Measurements from ENCODE around the gene EFHC2. TPM values are rescaled to one million over a fixed set of nuclear protein-coding genes. Genes with fewer than 3 reads are reported as not detected.

EFHC2 gene
- total and polyA plus RNA-seq, 2 donors (not counting 1 experiment from before 2014, with no cell fraction given): 1.1 to 2.6 TPM

DNA sequence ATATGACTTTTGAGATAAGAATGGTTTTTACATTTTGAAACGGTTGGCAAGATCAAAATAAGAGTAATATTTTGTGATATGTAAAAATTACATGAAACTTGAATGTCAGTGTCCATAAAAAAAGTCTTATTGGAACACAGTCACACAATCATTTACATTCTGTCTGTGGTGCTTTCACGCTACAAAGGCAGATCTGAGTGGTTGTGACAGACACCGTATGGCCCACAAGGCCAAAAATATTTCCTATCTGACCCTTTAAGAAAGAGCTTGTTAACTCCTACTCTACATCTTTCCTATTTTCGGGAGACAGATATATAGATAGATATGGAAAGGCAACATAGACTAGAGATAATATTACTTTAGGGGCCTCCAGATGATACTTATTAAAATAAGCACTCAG, 101.9 kb downstream of the EFHC2 start:
- Histone ChIP-seq H3K4me1 (ENCODE audit: control insufficient read depth, extremely low read depth, insufficient read depth, low read length) (no peaks in the 10 kb centered on the region), H3K4me2 (ENCODE audit: extremely low read depth, insufficient read depth, low read length) (no peak overlapping the region), H3K27me3 (ENCODE audit: control insufficient read depth, insufficient read depth, low read length) (no peaks in the 10 kb centered on the region), H4K20me1 (ENCODE audit: control insufficient read depth, extremely low read depth, insufficient read depth, low read length) (no peaks in the 10 kb centered on the region), H2AFZ (ENCODE audit: low read length) (no peak overlapping the region), H3K79me2 (ENCODE audit: control insufficient read depth, insufficient read depth, low read length) (no peaks in the 10 kb centered on the region), H3K36me3 (ENCODE audit: control insufficient read depth, insufficient read depth, low read length) (no peaks in the 10 kb centered on the region), H3K9ac (ENCODE audit: insufficient read depth, low read length) (no peak overlapping the region), H3K27ac (ENCODE audit: insufficient read depth, low read length) (no peak overlapping the region), H3K4me3 (replicated peaks in 1 of 4; ENCODE audit: control extremely low read depth in 1 of 4, insufficient read depth in 1 of 4, low read depth in 3 of 4, low read length in 4 of 4) (no peak overlapping the region), H3K9me3 (ENCODE audit: control insufficient read depth, insufficient read depth, low read depth, low read length) (no peaks in the 10 kb centered on the region)
- no peak for DNase-seq (ENCODE audit: low read depth in 2 of 2)
- no peak for TF ChIP-seq CTCF (conservative IDR thresholded peaks at IDR 0.05 in 1 of 2, IDR thresholded peaks at IDR 0.05 in 1 of 2; ENCODE audit: low read depth in 1 of 2, low read length in 2 of 2)
- TF ChIP-seq EZH2 (IDR thresholded peaks at IDR 0.05; ENCODE audit: low read length, missing control alignments): no peak

DNA sequence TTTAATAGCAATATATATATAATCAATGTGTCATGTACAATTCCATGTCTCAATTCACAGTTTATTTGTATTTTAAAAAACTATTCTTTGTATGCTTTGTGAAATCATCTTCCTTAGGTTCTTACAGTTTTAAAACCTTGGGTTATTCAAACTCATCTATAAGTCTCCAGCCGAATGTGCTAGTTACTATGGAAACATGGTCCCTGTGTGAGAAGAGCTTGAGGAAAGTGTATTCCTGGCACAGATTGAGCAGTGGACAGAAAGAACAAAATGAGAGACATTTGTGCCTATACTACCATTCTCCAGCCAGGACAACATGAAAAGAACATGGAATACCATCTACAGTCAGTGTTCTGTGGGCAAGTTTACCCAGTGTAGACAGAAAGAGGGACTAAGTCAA, 103.4 kb downstream of the EFHC2 start:
- TF ChIP-seq CTCF (conservative IDR thresholded peaks at IDR 0.05 in 1 of 2, IDR thresholded peaks at IDR 0.05 in 1 of 2; ENCODE audit: low read depth in 1 of 2, low read length in 2 of 2): no peak
- Histone ChIP-seq H3K27ac (ENCODE audit: insufficient read depth, low read length) (no peak overlapping the region), H3K9ac (ENCODE audit: insufficient read depth, low read length) (no peak overlapping the region), H3K4me1 (ENCODE audit: control insufficient read depth, extremely low read depth, insufficient read depth, low read length) (no peaks in the 10 kb centered on the region), H3K9me3 (ENCODE audit: control insufficient read depth, insufficient read depth, low read depth, low read length) (no peaks in the 10 kb centered on the region), H2AFZ (ENCODE audit: low read length) (no peak overlapping the region), H3K79me2 (ENCODE audit: control insufficient read depth, insufficient read depth, low read length) (no peaks in the 10 kb centered on the region), H3K4me3 (replicated peaks in 1 of 4; ENCODE audit: control extremely low read depth in 1 of 4, insufficient read depth in 1 of 4, low read depth in 3 of 4, low read length in 4 of 4) (no peak overlapping the region), H3K27me3 (ENCODE audit: control insufficient read depth, insufficient read depth, low read length) (no peaks in the 10 kb centered on the region), H4K20me1 (ENCODE audit: control insufficient read depth, extremely low read depth, insufficient read depth, low read length) (no peaks in the 10 kb centered on the region), H3K4me2 (ENCODE audit: extremely low read depth, insufficient read depth, low read length) (no peak overlapping the region), H3K36me3 (ENCODE audit: control insufficient read depth, insufficient read depth, low read length) (no peaks in the 10 kb centered on the region)
- no peak for DNase-seq (ENCODE audit: low read depth in 2 of 2)

DNA sequence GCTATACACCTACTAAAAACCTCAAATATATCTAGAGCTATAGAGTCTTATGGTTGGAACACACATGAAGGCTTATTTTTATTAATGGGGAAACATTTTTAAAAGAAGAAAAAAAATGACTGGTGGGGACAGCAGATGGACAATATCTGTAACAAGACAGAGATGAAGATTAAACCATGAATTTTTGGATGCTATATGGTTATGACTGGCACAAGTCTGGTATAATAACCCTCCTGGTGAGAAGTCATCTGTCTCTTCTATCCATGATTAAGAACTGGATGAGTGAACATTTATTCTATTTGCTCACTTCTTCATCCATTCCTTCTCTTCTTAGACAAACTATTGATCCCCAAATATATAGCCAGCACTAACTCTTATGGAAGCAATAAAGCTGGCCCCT, 104.4 kb downstream of the EFHC2 start:
- no peak overlapping the region for H2AFZ ChIP-seq (ENCODE audit: low read length)
- no peak overlapping the region for H3K9ac ChIP-seq (ENCODE audit: insufficient read depth, low read length)
- H3K27ac ChIP-seq (ENCODE audit: insufficient read depth, low read length): no peak overlapping the region
- H3K4me2 ChIP-seq (ENCODE audit: extremely low read depth, insufficient read depth, low read length): no peak overlapping the region
- no peak overlapping the region for H3K4me3 ChIP-seq (replicated peaks in 1 of 4; ENCODE audit: control extremely low read depth in 1 of 4, insufficient read depth in 1 of 4, low read depth in 3 of 4, low read length in 4 of 4)
- DNase-seq (ENCODE audit: low read depth in 2 of 2): no peak
- no peaks in the 10 kb centered on the region for H4K20me1 ChIP-seq (ENCODE audit: control insufficient read depth, extremely low read depth, insufficient read depth, low read length)
- TF ChIP-seq EZH2 (IDR thresholded peaks at IDR 0.05; ENCODE audit: low read length, missing control alignments) (no peak), CTCF (conservative IDR thresholded peaks at IDR 0.05 in 1 of 2, IDR thresholded peaks at IDR 0.05 in 1 of 2; ENCODE audit: low read depth in 1 of 2, low read length in 2 of 2) (no peak)
- no peaks in the 10 kb centered on the region for H3K79me2 ChIP-seq (ENCODE audit: control insufficient read depth, insufficient read depth, low read length)
- no peaks in the 10 kb centered on the region for H3K27me3 ChIP-seq (ENCODE audit: control insufficient read depth, insufficient read depth, low read length)
- no peaks in the 10 kb centered on the region for H3K4me1 ChIP-seq (ENCODE audit: control insufficient read depth, extremely low read depth, insufficient read depth, low read length)
- H3K9me3 ChIP-seq (ENCODE audit: control insufficient read depth, insufficient read depth, low read depth, low read length): no peaks in the 10 kb centered on the region
- no peaks in the 10 kb centered on the region for H3K36me3 ChIP-seq (ENCODE audit: control insufficient read depth, insufficient read depth, low read length)
